ENCODE measurements around the gene MACROD2.

- no peak for TF ChIP-seq POLR2A (IDR thresholded peaks at IDR 0.05)
- TF ChIP-seq, protein P1, sequence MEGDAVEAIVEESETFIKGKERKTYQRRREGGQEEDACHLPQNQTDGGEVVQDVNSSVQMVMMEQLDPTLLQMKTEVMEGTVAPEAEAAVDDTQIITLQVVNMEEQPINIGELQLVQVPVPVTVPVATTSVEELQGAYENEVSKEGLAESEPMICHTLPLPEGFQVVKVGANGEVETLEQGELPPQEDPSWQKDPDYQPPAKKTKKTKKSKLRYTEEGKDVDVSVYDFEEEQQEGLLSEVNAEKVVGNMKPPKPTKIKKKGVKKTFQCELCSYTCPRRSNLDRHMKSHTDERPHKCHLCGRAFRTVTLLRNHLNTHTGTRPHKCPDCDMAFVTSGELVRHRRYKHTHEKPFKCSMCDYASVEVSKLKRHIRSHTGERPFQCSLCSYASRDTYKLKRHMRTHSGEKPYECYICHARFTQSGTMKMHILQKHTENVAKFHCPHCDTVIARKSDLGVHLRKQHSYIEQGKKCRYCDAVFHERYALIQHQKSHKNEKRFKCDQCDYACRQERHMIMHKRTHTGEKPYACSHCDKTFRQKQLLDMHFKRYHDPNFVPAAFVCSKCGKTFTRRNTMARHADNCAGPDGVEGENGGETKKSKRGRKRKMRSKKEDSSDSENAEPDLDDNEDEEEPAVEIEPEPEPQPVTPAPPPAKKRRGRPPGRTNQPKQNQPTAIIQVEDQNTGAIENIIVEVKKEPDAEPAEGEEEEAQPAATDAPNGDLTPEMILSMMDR (IDR thresholded peaks at IDR 0.05), result no peak
Measured at GRCh38 chr20:14637441-14637840, 642.1 kb downstream of the MACROD2 start.
